Neural crest cell (in vitro differentiated cells): Measurements from ENCODE around the gene ROCK2. TPM values are rescaled to one million over a fixed set of nuclear protein-coding genes. Genes with fewer than 3 reads are reported as not detected.

Experiments
- DNase-seq: peaks from one replicate; pipeline ENCODE4 v3.0.0; 2021; ENCODE audit warnings: low read depth, mixed read lengths, low spot score
- H3K27ac Mint-ChIP-seq: one replicate; pipeline ENCODE4 v1.8.0; 2021; ENCODE audit warnings: mild to moderate bottlenecking, mixed read lengths; ENCODE audit not compliant: unreplicated experiment
- H3K27me3 Mint-ChIP-seq: 2 replicates; pipeline ENCODE4 v1.8.0; 2021; ENCODE audit warnings: low read depth, mild to moderate bottlenecking, mixed read lengths
- H3K36me3 Mint-ChIP-seq: 2 replicates; pipeline ENCODE4 v1.8.0; 2021; ENCODE audit warnings: low read depth, mild to moderate bottlenecking, mixed read lengths
- H3K4me1 Mint-ChIP-seq: 2 replicates; pipeline ENCODE4 v1.8.0; 2021; ENCODE audit warnings: mixed read lengths
- H3K4me3 Mint-ChIP-seq: one replicate; pipeline ENCODE4 v1.8.0; 2021; ENCODE audit warnings: mild to moderate bottlenecking, mixed read lengths
- H3K9me3 Mint-ChIP-seq: 2 replicates; pipeline ENCODE4 v1.8.0; 2021; ENCODE audit warnings: mixed read lengths
- total RNA-seq: library from RNA; stranded (reverse); gene quantifications from 2 replicates; pipeline ENCODE4 v1.2.1, GENCODE V29; 2021
- TF ChIP-seq, protein P1 (sequence below): fragments of 200-600 bp; sonication (generic); conservative IDR thresholded peaks from 2 replicates; pipeline ENCODE4 v1.5.0; 2021; ENCODE audit warnings: antibody characterized with exemption, mild to moderate bottlenecking

ROCK2 gene
- total RNA-seq, 1 donor from 2014 or later, result 47.2 TPM

DNA sequence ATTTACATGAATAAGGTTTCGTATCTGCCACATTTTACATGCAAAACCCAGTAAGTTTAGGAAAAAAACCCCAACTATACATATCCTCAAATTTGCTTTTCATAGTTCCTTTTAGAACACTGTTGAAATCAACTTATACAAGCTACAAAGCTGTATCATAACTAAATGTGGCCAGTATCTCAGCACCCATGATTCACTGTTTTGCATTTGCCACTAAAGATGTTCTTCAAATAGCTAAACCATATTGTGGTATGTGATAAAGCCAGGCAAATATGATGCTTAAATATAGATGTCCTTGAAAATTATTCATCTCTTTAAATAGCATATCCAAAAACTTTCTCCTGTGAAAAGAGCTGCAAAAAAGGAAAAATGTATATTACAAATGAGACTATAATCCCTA, 29.9 kb downstream of the ROCK2 start:
- Mint-ChIP-seq H3K36me3 (peaks cover 5% of the 10 kb centered on the region), H3K4me1 (peaks cover 11% of the 10 kb centered on the region), H3K27me3 (no peaks in the 10 kb centered on the region), H3K9me3 (no peaks in the 10 kb centered on the region), H3K27ac (no peak overlapping the region), H3K4me3 (no peak overlapping the region)
- TF ChIP-seq, protein P1, sequence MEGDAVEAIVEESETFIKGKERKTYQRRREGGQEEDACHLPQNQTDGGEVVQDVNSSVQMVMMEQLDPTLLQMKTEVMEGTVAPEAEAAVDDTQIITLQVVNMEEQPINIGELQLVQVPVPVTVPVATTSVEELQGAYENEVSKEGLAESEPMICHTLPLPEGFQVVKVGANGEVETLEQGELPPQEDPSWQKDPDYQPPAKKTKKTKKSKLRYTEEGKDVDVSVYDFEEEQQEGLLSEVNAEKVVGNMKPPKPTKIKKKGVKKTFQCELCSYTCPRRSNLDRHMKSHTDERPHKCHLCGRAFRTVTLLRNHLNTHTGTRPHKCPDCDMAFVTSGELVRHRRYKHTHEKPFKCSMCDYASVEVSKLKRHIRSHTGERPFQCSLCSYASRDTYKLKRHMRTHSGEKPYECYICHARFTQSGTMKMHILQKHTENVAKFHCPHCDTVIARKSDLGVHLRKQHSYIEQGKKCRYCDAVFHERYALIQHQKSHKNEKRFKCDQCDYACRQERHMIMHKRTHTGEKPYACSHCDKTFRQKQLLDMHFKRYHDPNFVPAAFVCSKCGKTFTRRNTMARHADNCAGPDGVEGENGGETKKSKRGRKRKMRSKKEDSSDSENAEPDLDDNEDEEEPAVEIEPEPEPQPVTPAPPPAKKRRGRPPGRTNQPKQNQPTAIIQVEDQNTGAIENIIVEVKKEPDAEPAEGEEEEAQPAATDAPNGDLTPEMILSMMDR, result no peak
- DNase-seq, result no peak

DNA sequence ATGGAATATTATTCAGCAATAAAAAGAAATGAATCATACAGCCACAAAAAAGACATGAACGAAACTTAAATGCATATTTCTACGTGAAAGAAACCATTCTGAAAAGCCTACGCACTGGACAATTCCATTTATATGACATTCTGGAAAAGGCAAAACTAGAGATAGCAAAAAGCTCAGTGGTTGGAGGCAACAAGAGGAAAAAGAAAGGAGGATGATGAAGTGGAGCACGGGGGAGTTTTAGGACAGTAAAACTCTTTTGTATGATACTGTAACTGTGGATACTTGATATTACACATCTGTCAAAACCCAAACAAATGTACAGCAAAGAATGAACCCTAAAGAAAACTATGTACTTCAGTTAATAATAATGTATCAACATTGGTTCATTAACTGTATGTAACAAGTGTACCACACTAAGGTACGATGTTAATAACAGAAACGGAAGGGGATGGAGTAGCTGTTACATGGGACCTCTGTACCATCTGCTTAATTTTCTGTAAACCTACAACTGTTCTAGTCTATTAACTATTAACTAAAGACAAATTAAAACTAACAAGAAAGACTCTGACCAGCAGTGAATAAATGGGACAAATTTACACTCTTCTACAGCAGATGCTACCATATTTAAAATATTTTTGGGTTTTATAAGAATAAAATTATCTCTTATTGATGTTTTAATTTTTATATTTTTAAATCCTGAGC, 31.5 kb downstream of the ROCK2 start:
- Mint-ChIP-seq H3K4me3 (no peak overlapping the region), H3K36me3 (no peaks in the 10 kb centered on the region), H3K9me3 (no peaks in the 10 kb centered on the region), H3K27ac (no peak overlapping the region), H3K4me1 (peaks cover 11% of the 10 kb centered on the region), H3K27me3 (no peaks in the 10 kb centered on the region)
- no peak for DNase-seq
- TF ChIP-seq, protein P1, result no peak

DNA sequence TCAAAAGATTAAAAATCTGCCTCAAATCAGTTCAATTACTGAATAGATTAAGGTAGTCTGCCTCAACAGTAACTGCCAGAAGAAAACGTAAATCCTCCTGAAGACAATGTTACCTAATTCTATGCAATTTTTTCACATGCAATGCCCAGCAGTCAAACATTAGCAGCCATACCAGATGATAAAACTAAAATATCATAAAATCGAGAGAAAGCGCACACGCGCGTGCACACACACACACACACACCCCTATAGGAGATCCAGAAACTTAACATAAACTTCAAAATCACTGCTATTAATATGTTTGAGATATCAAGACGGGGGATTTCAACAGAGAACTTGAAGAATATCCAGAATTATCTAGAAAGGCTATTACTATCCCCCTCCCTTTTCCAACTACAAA, 32.9 kb downstream of the ROCK2 start:
- Mint-ChIP-seq H3K27ac (no peak overlapping the region), H3K9me3 (no peaks in the 10 kb centered on the region), H3K4me1 (peaks cover 13% of the 10 kb centered on the region), H3K27me3 (no peaks in the 10 kb centered on the region), H3K4me3 (no peak overlapping the region), H3K36me3 (no peaks in the 10 kb centered on the region)
- no peak for DNase-seq
- TF ChIP-seq, protein P1, result no peak

GRCh38 chr2:11310212-11310611, 34.2 kb downstream of the ROCK2 start:
- H3K9me3 Mint-ChIP-seq, result no peaks in the 10 kb centered on the region
- TF ChIP-seq, protein P1, result no peak
- no peaks in the 10 kb centered on the region for H3K36me3 Mint-ChIP-seq
- DNase-seq, result no peak
- H3K27ac Mint-ChIP-seq, result no peak overlapping the region
- peaks cover 15% of the 10 kb centered on the region for H3K4me1 Mint-ChIP-seq
- no peak overlapping the region for H3K4me3 Mint-ChIP-seq
- H3K27me3 Mint-ChIP-seq, result no peaks in the 10 kb centered on the region

- H3K9me3 Mint-ChIP-seq, result no peaks in the 10 kb centered on the region
- no peak for DNase-seq
- TF ChIP-seq, protein P1, result no peak
- H3K36me3 Mint-ChIP-seq, result no peaks in the 10 kb centered on the region
- no peak overlapping the region for H3K27ac Mint-ChIP-seq
- no peak overlapping the region for H3K4me3 Mint-ChIP-seq
- H3K4me1 Mint-ChIP-seq, result peaks cover 15% of the 10 kb centered on the region
- H3K27me3 Mint-ChIP-seq, result no peaks in the 10 kb centered on the region
Observed at GRCh38 chr2:11309706-11310105, 34.7 kb downstream of the ROCK2 start.
